ENCODE results near the gene ZFYVE21.

ZFYVE21 gene

GRCh38 chr14:103702095-103702494, 13.5 kb upstream of the ZFYVE21 start:
- Histone ChIP-seq H3K4me1 (ENCODE audit: control insufficient read depth, insufficient read depth, low read length) (peaks cover 22% of the 10 kb centered on the region), H3K27me3 (ENCODE audit: control insufficient read depth, insufficient read depth, low read length) (no peaks in the 10 kb centered on the region), H3K9me3 (ENCODE audit: control insufficient read depth, low read length) (no peaks in the 10 kb centered on the region), H3K36me3 (ENCODE audit: control insufficient read depth, insufficient read depth, low read length) (peaks cover 22% of the 10 kb centered on the region), H3K9ac (ENCODE audit: low read length) (no peak overlapping the region), H3K4me3 (ENCODE audit: low read length) (no peak overlapping the region)

GRCh38 chr14:103702497-103703432, 12.8 kb upstream of the ZFYVE21 start:
- Histone ChIP-seq H3K27me3 (ENCODE audit: control insufficient read depth, insufficient read depth, low read length) (no peaks in the 10 kb centered on the region), H3K36me3 (ENCODE audit: control insufficient read depth, insufficient read depth, low read length) (peaks cover 20% of the 10 kb centered on the region), H3K9ac (ENCODE audit: low read length) (no peak overlapping the region), H3K4me3 (ENCODE audit: low read length) (no peak overlapping the region), H3K9me3 (ENCODE audit: control insufficient read depth, low read length) (no peaks in the 10 kb centered on the region), H3K4me1 (ENCODE audit: control insufficient read depth, insufficient read depth, low read length) (peaks cover 15% of the 10 kb centered on the region)

- Histone ChIP-seq H3K9me3 (ENCODE audit: control insufficient read depth, low read length) (no peaks in the 10 kb centered on the region), H3K36me3 (ENCODE audit: control insufficient read depth, insufficient read depth, low read length) (peaks cover 17% of the 10 kb centered on the region), H3K4me3 (ENCODE audit: low read length) (no peak overlapping the region), H3K27me3 (ENCODE audit: control insufficient read depth, insufficient read depth, low read length) (no peaks in the 10 kb centered on the region), H3K4me1 (ENCODE audit: control insufficient read depth, insufficient read depth, low read length) (peaks cover 10% of the 10 kb centered on the region), H3K9ac (ENCODE audit: low read length) (no peak overlapping the region)
Measured at GRCh38 chr14:103703433-103704385, 11.9 kb upstream of the ZFYVE21 start.

- H3K4me3 ChIP-seq (ENCODE audit: low read length): no peak overlapping the region
Measured at GRCh38 chr14:103704708-103705107, 10.9 kb upstream of the ZFYVE21 start.

DNA sequence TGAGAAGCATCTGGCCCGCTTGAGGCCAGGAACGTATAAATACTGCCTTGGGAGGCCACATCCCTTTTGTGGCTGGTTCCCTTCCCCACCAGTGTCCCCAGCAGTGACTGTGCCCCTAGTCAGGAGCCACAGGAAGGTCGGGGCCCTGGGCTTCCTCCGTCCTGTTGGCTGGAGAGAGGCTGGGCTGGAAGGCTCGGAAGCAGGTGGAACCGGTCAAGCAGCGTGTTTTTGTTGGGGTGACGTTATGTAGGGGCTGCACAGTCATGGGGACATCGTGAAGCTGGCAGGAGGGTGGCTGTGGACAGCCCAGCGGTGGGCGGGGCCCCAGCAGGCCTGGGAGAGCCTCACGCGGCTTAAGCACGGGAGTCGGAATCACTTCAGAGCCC, 10.5 kb upstream of the ZFYVE21 start:
- Histone ChIP-seq H3K9ac (ENCODE audit: low read length) (no peak overlapping the region), H3K4me1 (ENCODE audit: control insufficient read depth, insufficient read depth, low read length) (peaks cover 19% of the 10 kb centered on the region), H3K36me3 (ENCODE audit: control insufficient read depth, insufficient read depth, low read length) (peaks cover 5% of the 10 kb centered on the region), H3K4me3 (ENCODE audit: low read length) (no peak overlapping the region), H3K9me3 (ENCODE audit: control insufficient read depth, low read length) (no peaks in the 10 kb centered on the region), H3K27me3 (ENCODE audit: control insufficient read depth, insufficient read depth, low read length) (no peaks in the 10 kb centered on the region)

More at GRCh38 chr14:103704708-103705107, 10.9 kb upstream of the ZFYVE21 start:
- Histone ChIP-seq H3K9me3 (ENCODE audit: control insufficient read depth, low read length) (no peaks in the 10 kb centered on the region), H3K9ac (ENCODE audit: low read length) (no peak overlapping the region), H3K36me3 (ENCODE audit: control insufficient read depth, insufficient read depth, low read length) (peaks cover 9% of the 10 kb centered on the region), H3K27me3 (ENCODE audit: control insufficient read depth, insufficient read depth, low read length) (no peaks in the 10 kb centered on the region), H3K4me1 (ENCODE audit: control insufficient read depth, insufficient read depth, low read length) (peaks cover 15% of the 10 kb centered on the region)

GRCh38 chr14:103705504-103706284, 9.9 kb upstream of the ZFYVE21 start:
- H3K4me1 ChIP-seq (ENCODE audit: control insufficient read depth, insufficient read depth, low read length): peaks cover 22% of the 10 kb centered on the region
- no peak overlapping the region for H3K4me3 ChIP-seq (ENCODE audit: low read length)
- H3K9ac ChIP-seq (ENCODE audit: low read length): no peak overlapping the region
- no peaks in the 10 kb centered on the region for H3K27me3 ChIP-seq (ENCODE audit: control insufficient read depth, insufficient read depth, low read length)
- H3K36me3 ChIP-seq (ENCODE audit: control insufficient read depth, insufficient read depth, low read length): no peaks in the 10 kb centered on the region
- no peaks in the 10 kb centered on the region for H3K9me3 ChIP-seq (ENCODE audit: control insufficient read depth, low read length)

DNA sequence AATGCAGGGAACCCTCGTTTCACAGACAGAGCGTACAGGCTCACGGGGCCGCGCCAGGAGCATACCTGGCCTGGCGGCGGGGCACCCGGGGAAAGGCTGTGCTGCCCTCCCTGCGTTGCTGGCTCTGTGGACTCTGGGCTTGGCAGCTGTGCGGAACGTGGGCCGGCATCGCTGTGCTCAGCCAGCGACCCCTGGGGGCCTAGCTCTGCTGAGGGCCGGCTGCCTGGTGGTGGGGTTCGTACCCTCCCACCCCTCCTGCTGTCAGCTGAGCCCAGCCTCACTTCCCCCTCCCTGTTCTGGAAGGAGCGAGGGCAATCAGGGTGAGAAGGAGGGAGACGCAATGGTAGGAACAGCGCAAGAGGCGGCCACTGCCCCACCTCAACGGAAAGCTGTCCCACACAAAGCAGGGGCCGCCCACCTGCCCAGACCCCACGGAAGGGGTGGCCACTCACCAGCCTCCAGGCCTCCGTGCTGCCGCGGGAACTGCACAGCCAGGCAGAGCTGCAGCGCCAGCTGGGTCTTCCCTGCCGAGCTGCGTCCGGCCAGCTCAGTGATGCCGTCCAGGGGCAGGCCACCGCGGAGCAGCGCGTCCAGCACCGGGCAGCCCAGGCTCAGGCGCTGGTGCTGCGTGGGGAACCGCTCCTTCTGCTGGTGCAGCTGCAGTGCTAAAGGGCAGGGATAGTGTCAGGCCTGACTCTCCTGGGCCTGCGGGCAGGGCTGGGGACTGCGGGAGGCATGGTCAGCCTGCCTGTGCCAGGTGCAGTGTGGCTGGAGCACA, 8.9 kb upstream of the ZFYVE21 start:
- Histone ChIP-seq H3K4me1 (ENCODE audit: control insufficient read depth, insufficient read depth, low read length) (peaks cover 31% of the 10 kb centered on the region), H3K9ac (ENCODE audit: low read length) (no peak overlapping the region), H3K36me3 (ENCODE audit: control insufficient read depth, insufficient read depth, low read length) (no peaks in the 10 kb centered on the region), H3K4me3 (ENCODE audit: low read length) (no peak overlapping the region), H3K9me3 (ENCODE audit: control insufficient read depth, low read length) (no peaks in the 10 kb centered on the region), H3K27me3 (ENCODE audit: control insufficient read depth, insufficient read depth, low read length) (no peaks in the 10 kb centered on the region)

- Histone ChIP-seq H3K9me3 (ENCODE audit: control insufficient read depth, low read length) (no peaks in the 10 kb centered on the region), H3K4me3 (ENCODE audit: low read length) (no peak overlapping the region), H3K4me1 (ENCODE audit: control insufficient read depth, insufficient read depth, low read length) (peaks cover 40% of the 10 kb centered on the region), H3K36me3 (ENCODE audit: control insufficient read depth, insufficient read depth, low read length) (no peaks in the 10 kb centered on the region), H3K27me3 (ENCODE audit: control insufficient read depth, insufficient read depth, low read length) (no peaks in the 10 kb centered on the region), H3K9ac (ENCODE audit: low read length) (no peak overlapping the region)
Measured at GRCh38 chr14:103707329-103708263, 8.0 kb upstream of the ZFYVE21 start.

GRCh38 chr14:103708750-103709187, 6.8 kb upstream of the ZFYVE21 start:
- no peak overlapping the region for H3K9ac ChIP-seq (ENCODE audit: low read length)
- H3K4me3 ChIP-seq (ENCODE audit: low read length): no peak overlapping the region
- H3K4me1 ChIP-seq (ENCODE audit: control insufficient read depth, insufficient read depth, low read length): peaks cover 47% of the 10 kb centered on the region
- H3K9me3 ChIP-seq (ENCODE audit: control insufficient read depth, low read length): no peaks in the 10 kb centered on the region
- H3K27me3 ChIP-seq (ENCODE audit: control insufficient read depth, insufficient read depth, low read length): no peaks in the 10 kb centered on the region
- no peaks in the 10 kb centered on the region for H3K36me3 ChIP-seq (ENCODE audit: control insufficient read depth, insufficient read depth, low read length)

DNA sequence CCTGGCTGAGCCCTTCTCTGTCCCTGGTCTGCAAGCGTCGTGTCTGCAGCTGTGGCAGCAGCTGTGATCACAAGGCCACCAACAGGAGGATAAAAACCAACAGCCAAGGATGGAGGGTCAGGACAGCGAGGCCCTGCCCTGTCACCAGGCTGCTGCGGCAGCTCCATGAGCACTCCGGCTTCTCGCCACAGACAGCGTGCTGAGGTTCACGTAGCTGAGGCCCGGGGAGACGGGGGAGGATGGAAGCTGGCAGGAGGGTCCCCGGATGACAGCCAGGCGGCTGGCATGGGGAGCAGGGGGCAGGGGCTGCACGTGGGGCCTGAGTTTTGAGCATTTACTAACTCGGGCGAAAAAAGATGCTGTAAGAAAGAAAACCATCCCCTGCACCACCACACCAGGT, 5.8 kb upstream of the ZFYVE21 start:
- Histone ChIP-seq H3K27me3 (ENCODE audit: control insufficient read depth, insufficient read depth, low read length) (no peaks in the 10 kb centered on the region), H3K9ac (ENCODE audit: low read length) (no peak overlapping the region), H3K4me3 (ENCODE audit: low read length) (no peak overlapping the region), H3K4me1 (ENCODE audit: control insufficient read depth, insufficient read depth, low read length) (peaks cover 50% of the 10 kb centered on the region), H3K36me3 (ENCODE audit: control insufficient read depth, insufficient read depth, low read length) (no peaks in the 10 kb centered on the region), H3K9me3 (ENCODE audit: control insufficient read depth, low read length) (no peaks in the 10 kb centered on the region)
